Fibroblast of mammary gland (primary cell): ENCODE data around the gene KCNQ1.

ENCODE experiments used
- DNase-seq: peaks from one replicate; pipeline ENCODE4 v3.0.0-alpha.2; 2010; ENCODE audit warnings: low read depth
- H3K4me3 ChIP-seq: 2 replicates; pipeline ENCODE4 v1.5.1; 2011; ENCODE audit warnings: low read depth, mild to moderate bottlenecking, low read length, moderate library complexity; ENCODE audit not compliant: control insufficient read depth
- CTCF ChIP-seq: conservative IDR thresholded peaks from 2 replicates; pipeline ENCODE4 v1.5.1; 2011; ENCODE audit warnings: low read depth, low read length, inconsistent platforms; ENCODE audit not compliant: control insufficient read depth, insufficient read depth

KCNQ1 gene

GRCh38 chr11:2480874-2481220 is 36.0 kb downstream of the KCNQ1 start:
- no peak for TF ChIP-seq CTCF
- DNase-seq = no peak

GRCh38 chr11:2481253-2481652 is 36.4 kb downstream of the KCNQ1 start:
- no peak for DNase-seq
- H3K4me3 ChIP-seq = no peak overlapping the region

More at GRCh38 chr11:2480874-2481220, 36.0 kb downstream of the KCNQ1 start:
- H3K4me3 ChIP-seq = no peak overlapping the region

DNA sequence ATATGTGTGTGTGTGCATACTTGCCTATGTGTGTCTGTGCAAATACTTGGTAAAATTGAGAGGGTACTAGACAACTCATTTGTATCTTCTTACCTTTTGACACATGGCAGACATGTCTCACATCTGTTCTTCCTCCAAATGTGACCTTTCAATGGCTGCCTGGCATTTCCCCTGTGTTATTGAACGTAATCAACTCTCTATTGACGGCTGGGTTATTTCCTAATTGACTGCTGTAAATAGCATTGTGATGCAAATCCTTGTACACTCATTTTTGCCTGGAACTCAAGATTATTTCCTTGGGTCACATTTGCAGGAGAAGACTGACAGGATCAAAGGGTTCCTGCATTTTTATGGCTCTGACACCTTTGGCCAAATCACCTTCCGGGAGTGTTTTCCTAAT is 37.4 kb downstream of the KCNQ1 start:
- no peak for DNase-seq
- TF ChIP-seq CTCF = no peak
- H3K4me3 ChIP-seq = no peak overlapping the region

More at GRCh38 chr11:2481253-2481652, 36.4 kb downstream of the KCNQ1 start:
- TF ChIP-seq CTCF = no peak

- H3K4me3 ChIP-seq = no peak overlapping the region
- DNase-seq = no peak
- TF ChIP-seq CTCF = no peak
Observed at GRCh38 chr11:2482745-2483144, 37.9 kb downstream of the KCNQ1 start.

GRCh38 chr11:2483426-2483825 is 38.6 kb downstream of the KCNQ1 start:
- no peak for TF ChIP-seq CTCF
- H3K4me3 ChIP-seq = no peak overlapping the region
- DNase-seq = no peak

DNA sequence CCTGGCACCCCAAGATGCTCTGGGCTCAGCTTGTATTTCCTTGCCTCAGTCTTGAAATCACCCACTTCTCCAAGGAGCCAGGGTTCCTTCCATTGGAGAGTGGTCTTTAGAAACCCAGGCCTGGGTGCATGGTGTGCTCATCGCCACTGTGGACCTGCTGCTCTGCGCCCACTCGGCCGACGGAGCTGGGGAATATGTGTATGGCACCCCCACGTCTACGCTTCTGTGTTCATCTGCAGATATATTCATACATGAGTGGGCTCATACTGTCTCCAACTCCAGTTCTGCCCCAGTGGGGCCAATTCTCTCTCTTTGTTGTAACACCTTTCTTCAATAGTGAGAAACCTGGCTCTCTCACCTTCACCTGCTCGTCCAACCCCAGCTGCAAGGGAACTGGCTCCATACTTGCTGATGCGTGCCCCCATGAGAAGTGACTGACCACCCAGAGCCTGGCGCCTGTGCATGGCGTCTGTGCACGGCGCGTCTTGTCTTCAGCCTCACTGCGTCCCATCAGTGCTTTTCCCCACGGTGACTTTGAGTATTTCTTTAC is 39.8 kb downstream of the KCNQ1 start:
- H3K4me3 ChIP-seq = no peak overlapping the region
- no peak for TF ChIP-seq CTCF
- no peak for DNase-seq

GRCh38 chr11:2488004-2488403 is 43.2 kb downstream of the KCNQ1 start:
- DNase-seq = no peak
- no peak overlapping the region for H3K4me3 ChIP-seq
- TF ChIP-seq CTCF = no peak
